GM21528 (cell line): Measurements from ENCODE around the gene CCDC85C.

Experiments
- ATAC-seq: cut with Tn5 transposase; IDR thresholded peaks from one replicate; pipeline ENCODE4 v1.9.1; 2021; ENCODE audit warnings: mild to moderate bottlenecking, moderate library complexity; ENCODE audit not compliant: unreplicated experiment, low FRiP score

Gene CCDC85C

DNA sequence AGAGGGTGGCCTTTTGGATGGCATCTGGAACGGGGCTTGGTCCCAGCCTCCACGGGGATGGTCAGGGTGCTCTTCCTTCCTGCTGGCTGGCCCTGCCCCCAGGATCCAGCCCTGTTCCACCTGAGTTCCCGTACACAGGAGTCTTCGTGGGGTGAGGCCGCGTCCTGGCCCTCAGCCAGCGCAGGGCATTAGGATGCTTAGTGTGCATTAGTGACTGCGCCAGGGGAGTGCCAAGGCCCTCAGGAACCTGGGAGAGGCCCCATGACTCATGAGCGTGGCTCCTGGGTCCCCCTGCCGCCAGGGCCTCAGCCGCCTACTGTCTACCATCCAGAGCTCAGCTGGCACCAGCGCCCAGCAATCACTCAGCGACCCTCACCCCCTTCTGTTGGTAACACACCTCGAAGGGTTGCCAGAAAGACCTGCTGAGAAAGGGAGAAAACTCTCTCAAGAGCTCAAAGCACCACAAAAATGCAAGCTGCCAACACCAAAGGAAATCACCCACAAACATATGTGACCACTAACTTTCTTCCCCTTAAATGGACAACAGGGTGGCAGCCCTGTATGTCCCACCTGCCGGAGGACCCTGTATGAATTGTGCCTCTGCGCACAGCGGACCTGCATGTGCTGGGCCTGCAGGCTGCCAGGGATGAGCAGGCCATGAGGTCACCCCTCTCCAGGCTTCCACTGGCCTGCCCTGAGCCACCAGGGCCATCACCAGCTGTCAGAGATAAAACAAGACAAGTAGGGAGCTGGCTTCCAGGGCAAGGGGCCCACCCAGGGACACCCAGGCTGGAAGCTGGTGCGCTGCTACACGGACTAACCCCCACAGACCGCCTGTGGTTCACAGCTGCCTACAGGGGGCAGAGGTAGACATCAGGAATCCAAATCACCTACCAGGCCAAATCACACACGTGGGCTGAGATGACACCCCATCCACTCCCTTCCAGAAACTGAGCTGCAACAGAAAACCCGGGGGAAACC, 28.7 kb downstream of the CCDC85C start:
- no peak for ATAC-seq

GRCh38 chr14:99574099-99574880, 29.7 kb downstream of the CCDC85C start:
- ATAC-seq = no peak

GRCh38 chr14:99573436-99574098, 30.4 kb downstream of the CCDC85C start:
- ATAC-seq = no peak

- no peak for ATAC-seq
Observed at GRCh38 chr14:99573000-99573330, 31.0 kb downstream of the CCDC85C start.

- ATAC-seq = no peak
Observed at GRCh38 chr14:99572173-99572999, 31.6 kb downstream of the CCDC85C start.

DNA sequence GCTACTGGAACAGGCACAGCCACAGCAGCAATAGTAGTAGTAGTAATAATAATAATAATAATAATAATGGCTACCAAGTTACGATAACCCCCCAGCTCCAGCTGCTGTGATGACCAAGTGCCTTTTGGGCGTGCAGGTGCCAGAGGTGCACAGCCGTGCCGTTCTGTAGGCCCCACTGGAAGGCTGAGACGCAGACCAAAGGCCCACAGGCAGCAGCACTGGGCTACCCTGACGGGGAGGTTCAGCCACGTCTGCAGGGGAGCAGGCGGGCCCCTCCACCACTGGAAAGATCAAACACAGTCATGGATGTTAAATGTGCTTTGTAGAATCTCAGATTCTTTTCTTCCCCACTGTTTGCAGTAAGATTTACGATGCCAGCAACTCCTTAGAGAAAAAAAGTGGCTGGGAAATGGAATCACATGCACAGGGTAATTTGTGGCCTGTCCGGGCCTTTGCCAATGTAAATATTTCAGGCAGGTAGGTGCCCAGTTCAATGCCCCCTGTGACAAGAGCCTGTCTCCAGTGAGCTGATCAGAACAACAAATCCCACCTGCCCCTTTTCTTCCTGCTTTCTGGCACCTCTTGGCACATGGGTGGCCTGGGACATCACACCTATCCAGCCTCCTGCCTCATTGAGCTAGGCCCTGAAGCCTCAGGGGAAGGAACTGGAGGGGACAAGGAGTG, 32.6 kb downstream of the CCDC85C start:
- no peak for ATAC-seq

DNA sequence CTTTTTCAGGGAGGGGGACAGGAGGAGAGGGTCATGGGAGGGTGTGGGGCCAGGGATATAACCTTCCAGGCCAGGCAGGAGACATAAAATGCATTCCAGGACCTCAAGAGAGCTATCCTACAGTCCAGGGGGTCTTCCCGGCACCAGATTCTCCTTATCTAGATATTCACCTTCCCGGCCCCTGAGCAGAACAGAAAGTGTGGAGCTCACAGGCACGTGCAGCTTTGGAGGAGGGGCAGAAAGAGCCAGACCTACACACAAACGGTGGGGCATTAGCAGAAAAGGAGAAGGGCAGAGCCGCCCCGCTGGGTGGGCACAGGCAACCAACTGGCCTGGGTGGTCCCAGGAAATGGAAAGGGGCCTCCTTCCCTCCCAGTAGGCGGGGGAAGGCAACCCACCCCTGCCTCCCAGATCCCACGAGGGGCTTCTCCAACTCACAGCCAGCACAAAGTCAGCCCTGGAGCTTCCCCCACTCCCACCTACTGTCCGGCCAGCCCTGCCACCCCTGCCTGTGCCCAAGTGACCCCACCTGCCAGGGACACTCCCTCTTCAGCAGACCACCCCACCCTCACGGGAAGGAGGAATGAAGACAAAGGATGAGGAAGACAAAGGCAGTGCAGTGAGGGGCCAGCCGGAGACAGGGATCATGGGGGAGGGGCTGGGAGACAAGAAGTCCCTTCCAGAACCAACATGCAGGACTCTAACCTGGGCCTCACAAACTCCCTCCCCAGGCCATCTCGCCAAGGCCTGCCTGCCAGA, 33.3 kb downstream of the CCDC85C start:
- ATAC-seq = no peak

DNA sequence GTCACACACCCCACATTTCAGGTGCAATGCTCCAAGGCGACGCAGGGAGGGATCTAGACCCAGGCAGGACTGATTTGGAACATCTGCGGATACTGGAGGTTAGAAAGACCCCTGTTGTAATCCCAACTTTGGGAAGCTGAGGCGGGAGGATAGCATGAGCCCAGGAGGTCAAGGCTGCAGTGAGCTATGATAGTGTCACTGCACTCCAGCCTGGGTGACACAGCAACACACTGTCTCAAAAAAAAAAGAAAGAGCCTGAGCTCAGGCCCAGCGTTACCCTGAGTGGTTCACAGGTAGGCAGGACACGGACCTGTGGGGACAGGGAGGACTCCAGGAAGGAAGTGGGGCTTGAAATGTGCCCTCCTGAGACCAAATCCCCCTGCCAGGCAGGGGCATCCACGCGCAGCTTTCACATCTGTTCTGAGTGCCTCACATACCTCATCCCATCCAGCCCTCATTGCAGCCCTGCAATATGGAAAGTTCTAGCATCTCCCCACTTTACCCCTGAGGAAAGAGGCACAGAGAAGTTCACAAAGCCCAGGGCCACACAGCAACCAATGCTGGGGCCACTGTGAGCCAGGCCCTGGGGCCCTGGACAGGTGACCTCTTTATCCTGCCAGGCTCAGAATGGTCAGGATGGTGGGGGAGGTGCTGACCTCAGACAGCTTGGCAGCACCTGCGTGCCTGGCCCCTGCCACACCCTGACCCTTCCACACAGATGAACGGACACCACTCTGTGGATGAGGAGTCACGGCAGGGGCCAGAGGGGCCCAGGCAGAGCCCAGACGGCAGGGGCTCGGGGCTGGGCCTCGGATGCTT, 34.1 kb downstream of the CCDC85C start:
- no peak for ATAC-seq

DNA sequence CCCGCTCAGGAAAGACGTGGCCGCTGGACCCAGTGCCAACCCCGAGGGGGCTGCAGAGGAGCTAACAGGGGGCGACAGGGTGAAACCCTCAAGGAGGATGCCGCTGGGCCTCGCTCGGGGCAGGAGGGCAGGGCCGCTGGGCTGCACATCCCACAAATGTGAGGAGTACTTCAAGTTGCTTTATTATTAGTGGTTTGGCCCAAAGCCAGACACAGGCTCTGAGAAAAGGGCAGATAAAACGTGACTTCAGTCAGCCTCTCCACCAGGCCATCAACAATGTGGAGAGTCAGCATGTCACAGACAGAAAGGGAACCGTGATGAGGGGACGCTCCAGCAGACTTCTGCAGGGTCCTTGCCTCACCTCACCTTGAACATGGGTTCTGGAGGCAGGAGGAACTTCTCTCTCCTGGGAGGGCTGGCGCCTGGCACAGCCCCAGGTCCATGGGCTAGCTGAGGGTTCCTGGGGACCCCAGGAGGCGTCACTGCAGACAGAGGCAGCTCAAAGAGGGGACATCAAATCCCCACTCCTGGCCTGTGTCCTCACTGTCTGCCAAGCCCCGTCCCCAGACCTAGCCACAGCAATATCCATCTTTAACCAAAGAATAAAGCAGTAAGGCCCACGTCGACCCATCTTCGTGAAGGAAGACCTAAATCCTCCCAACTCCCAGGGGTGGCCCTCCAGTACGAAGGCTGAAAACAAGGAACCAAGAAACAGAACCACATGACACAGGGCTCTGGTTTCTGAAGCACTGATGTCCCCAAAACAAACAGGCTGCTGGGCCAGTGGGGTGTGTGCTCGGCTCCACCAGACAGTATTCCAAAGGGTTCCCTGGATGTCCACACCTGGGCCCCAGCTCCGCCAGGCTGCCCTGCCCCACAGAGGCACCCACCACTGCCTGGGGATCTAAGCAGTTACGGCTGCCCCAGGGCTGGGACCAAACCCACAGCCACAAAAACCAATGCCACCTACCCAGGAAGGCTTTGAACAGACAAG, 35.1 kb downstream of the CCDC85C start:
- ATAC-seq = no peak

DNA sequence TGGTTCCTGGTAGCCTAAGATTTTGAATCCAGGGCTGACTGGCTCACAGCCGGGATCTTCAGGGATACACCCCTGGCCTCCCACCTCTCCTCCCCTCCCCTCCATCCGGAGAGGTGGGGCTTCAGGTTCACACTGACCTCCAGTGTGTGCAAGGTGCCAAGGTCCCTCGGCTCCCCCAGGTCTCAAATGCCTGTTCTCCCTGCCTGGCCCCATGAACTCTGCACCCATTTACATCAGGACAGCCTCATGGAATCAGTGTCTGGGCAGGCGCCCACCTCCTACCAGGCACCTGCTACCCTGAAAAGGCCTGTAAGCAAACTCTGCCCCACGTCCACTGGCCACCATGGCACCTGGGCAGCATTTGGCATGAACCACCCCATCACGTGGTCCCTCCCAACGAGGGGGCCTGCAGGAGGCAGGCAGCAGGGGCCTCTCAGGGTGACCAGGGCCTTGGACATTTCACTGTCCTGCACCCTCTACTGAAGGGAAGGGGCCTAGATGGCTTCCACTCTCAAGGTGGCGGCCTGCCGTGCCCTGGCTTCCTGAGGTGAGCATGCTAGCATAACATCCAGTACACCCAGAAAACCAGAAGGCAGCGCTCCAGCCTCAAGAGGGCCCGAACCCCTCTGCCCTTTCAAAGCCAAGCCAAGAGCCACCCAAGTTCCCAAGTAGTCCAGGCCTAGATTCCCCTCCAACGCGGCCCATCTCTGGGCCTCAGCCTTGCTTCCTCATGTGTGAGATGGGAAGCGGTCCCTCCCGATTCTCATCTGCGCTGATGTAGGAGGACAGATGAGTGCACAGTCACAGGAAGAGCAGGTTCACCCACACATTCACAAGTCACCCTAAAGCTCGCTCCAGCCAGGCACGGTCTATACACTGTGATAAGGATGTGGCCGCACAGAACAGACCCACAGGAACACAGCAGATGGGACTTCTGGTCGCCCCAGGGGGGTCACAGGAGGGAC, 37.3 kb downstream of the CCDC85C start:
- ATAC-seq = no peak

DNA sequence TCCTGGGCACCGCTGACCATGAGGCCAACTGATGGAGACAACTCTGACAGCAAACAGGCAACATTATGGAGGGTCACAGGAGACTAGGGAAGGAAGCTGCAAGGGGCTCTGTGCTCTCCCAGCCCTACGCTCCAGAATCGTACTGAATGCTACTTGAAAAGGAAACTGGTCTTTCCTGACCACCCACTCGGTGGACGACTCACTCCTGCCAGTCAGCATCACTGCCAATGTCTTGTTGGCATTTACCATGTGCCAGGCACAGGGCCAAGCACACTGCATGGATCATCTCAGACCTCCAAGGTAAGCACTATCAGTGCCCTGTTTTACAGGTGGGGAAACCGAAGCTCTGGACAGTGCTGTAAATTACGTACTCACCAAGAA, 38.0 kb downstream of the CCDC85C start:
- no peak for ATAC-seq

GRCh38 chr14:99565383-99565782, 38.6 kb downstream of the CCDC85C start:
- no peak for ATAC-seq

GRCh38 chr14:99564926-99565259, 39.1 kb downstream of the CCDC85C start:
- ATAC-seq = no peak

- no peak for ATAC-seq
Observed at GRCh38 chr14:99564256-99564925, 39.6 kb downstream of the CCDC85C start.

DNA sequence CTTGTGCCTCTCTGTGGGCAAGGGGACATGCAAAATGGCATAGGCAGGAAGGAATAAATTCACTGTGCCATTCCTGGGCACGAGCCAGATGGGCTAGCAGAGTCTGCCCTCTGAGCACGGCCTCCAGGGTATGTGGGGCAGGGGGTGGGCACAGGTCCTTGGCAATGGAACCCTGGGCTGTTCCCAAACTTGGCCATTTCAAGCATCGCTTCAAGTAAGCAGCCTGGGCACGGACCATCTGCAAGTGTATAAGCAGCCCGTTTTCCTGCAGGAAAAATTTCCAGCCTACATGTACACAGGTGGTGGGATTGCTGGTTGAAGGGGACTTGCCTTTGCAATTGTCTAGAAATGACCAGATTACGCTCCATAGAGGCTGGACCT, 40.3 kb downstream of the CCDC85C start:
- ATAC-seq = no peak
